GM19438 (cell line): Measurements from ENCODE around the gene DVL2.
A peak's percentile ranks its signal among the peaks of the same experiment; 100 is the strongest.

Experiments used
- ATAC-seq: cut with Tn5 transposase; IDR thresholded peaks from one replicate; pipeline ENCODE4 v1.9.1; 2021; ENCODE audit warnings: low read depth; ENCODE audit not compliant: unreplicated experiment

The DVL2 gene

DNA sequence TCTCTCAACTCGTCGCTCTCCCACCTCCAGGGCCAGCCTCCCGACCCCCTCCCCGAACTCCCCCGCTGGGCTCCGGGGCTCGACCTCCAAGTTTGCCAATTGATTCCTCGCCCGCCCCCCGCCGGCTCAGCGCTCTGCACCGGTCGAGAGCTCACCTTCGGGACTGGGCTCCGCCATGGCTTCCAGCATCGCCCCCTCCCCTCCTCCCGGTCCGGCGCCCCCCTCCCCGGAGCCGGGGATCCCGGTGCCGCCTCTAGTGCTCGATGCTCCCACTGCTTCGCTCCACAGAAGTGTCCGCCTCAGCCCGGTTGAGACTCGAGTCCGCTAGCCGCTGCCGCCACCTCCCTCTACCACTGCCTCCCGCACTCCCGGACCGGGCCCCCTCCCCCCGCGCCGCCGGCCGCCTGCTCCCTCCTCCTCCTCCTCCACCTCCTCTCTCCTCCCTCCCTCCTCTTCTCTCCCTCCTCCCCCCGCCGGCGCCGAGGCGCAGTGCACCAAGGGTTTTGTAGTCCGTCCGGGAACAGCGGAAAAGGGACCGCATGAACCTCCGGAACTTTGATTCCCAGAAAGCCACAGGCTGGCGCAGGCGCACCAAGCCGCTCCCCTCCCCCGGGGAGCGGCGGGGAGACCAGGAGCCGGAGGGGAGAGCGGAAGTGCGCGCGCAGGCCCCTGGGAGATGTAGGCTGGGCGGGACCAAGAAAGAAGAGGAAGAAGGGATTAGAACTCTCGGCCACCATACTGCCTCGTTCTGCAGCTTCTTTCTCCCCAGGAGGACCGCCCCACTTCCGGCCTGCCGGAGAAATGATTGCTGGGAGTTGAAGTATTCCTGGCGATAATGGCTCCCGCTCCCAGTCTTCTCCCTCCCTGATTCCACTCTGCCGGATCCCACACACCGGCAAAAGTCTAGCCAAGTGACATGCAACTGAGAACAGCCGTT lies 5.0 kb upstream of the DVL2 start, which contains the start of gene PHF23:
Gene PHF23, minus strand, starts transcription at position 367 of the 937 bp plus-strand sequence. Its CDS starts 178 bp downstream, at position 189.
- peak; percentile 45 for ATAC-seq

- ATAC-seq = no peak
These were observed 4.2 kb upstream of the DVL2 start for GRCh38 chr17:7238420-7239090.

DNA sequence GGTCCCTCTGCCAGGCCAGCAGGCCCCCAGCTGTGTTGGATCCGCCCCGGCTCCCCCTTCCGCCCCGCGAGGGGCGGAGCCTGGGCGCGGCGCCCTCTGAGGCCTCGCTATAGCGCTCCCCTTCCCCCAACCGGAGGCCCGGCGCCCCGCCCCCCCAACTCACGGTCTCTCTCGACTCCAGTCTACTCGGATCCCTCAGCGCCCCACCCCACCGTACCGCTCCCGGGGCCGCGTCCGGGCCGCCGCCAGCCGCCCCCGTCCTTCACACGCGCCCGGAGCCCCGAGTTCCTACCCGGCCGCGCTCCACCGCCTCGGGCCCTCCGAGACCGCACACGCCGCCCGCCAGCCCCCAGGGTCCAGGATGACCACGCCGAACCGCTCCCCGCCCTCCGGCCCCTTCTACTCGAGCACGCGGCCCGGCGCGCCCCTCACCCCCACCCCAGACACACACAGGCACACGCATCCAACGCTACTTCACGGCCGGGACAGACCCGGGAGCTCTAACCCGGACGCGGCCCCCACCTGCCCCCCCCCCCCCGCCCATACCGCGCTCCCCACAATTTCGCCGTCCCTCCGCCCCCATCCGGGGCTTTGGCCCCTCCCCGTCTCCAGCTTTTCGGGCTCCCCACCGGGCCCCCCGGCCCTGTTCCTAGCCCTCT lies 3.6 kb upstream of the DVL2 start:
- ATAC-seq = no peak

- no peak for ATAC-seq
These were observed 3.0 kb upstream of the DVL2 start for GRCh38 chr17:7237266-7237760.

- ATAC-seq = no peak
These were observed 2.5 kb upstream of the DVL2 start for GRCh38 chr17:7236808-7237207.

DNA sequence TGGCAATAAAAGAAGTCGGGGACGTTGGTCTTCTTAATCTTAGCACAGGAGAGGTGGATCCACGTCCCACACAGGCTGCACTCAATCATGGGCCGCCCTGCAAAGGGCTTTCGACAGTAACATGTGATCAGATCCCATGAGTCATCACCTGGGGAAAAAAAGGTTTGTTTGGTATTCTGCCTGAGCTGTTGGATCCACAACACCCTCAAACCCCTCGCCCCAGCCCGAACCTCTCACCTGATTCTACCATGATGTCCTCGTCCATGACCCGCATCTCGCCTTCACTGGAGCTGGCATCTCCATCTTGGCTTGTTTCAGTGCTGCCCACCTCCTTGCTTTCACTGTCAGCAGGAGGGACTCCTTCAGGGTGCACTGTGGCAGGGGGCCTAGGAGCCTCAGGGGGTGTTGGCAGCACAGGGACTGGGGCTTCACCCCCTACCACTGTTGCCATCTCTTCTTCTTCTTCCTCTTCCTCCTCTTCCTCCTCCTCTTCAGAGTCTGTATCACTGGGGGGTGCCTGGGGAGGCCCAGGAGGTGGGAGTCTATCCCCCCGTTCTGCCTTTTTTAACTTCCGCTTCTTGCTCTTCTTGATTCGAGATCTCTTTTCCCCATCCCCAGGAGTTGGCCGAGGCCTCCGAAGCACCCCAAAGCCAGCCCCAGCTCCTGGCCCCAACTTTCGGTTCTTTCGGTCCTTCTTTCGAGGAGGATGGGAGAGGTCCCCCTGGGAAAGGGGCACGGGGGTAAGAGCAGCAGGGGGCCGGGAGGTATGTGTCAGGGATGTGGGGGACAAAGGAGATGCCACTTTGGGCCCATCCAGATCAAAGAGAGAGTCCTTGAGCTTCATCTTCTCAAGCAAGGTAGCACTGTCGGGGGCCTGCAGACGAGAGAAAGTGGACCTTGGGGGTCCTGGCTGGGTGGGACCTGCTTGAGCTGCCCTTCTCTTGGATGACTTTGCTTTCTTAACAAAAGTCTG lies 1.7 kb upstream of the DVL2 start:
- ATAC-seq = no peak

- no peak for ATAC-seq
These were observed 625 bp downstream of the DVL2 start for GRCh38 chr17:7233701-7234082.

DNA sequence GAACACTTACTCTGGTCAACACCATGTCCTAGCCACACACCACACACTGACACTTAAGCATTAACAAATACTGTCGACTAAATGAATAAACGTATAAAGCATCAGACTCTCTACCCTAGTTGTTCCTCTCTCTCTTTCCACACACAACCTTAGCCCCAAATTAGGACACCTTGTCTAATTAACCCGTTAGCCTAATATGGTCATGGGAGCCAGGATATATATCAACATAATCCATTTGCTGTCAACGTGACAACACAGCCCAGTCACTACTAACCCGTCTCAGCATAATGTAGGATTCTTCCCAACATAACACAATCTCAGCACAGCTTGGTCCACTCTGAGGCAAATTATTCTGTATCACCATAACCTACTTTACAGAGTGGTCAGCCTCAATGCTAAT lies 2.2 kb downstream of the DVL2 start:
- no peak for ATAC-seq

DNA sequence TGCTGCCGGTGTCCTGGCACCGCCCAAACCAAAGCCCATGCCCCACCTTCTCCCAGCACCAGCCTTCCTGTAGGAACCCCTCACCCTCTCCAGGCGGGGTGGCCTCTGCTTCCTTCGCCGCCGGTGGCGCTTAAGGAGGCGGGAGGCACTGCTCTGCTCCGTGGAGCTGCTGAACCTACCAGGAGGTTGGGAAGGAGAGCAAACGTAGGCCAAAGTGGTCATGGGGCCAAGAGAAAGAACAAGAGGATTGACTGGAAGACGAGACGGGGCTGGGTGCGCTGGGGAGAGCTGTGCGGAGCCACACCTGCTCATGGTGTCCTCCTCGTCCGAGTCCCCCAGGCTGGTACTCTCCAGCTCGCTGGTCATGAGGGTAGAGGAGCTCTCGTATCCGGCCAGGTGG lies 4.8 kb downstream of the DVL2 start:
- ATAC-seq = no peak

GRCh38 chr17:7228920-7229319 lies 5.4 kb downstream of the DVL2 start:
- ATAC-seq = no peak

DNA sequence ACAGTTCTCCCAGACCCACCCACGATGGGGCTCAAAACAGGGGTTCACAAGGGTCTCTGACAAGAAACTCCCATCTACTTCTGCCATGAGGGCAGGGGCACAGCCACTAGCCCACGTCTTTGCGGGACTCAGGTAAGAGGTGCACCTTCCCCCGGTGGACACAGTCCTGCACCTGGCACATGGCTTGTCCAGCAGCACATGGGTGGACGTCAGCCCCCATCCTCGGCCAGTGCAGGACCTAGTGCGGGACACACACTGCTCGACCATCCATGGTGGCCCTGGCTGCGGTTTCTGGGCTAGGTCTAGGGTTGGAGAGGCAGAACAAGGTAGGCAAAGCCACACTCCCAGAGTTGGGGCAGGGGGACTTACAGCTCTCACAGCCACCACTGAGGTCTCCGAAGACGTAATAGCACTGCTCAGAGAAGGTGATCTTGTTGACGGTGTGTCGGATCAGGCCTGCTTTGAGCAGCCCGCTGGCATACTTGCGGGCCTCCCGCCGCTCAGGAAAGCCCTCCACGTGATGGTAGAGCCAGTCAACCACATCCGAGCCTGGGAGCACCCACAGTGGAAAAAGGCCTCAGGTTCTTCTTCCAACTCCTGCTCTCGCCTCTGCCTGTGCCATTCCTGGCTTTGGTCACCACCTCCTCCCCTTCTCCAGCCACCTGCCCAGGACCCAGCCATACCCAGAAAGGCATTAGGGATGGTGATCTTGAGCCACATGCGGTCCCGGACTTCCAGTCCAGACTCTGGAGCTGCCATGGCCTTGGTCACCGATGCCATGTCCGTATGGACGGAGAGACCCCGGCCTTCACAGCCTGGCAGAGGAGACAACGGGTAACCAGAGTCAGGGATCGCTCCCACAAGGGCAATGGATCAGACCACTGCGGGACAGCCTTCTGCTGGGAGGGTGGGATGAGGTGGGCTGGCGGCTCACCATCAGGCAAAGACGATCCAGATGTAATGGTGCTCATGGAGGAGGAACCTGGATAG lies 7.3 kb downstream of the DVL2 start:
- ATAC-seq = no peak

DNA sequence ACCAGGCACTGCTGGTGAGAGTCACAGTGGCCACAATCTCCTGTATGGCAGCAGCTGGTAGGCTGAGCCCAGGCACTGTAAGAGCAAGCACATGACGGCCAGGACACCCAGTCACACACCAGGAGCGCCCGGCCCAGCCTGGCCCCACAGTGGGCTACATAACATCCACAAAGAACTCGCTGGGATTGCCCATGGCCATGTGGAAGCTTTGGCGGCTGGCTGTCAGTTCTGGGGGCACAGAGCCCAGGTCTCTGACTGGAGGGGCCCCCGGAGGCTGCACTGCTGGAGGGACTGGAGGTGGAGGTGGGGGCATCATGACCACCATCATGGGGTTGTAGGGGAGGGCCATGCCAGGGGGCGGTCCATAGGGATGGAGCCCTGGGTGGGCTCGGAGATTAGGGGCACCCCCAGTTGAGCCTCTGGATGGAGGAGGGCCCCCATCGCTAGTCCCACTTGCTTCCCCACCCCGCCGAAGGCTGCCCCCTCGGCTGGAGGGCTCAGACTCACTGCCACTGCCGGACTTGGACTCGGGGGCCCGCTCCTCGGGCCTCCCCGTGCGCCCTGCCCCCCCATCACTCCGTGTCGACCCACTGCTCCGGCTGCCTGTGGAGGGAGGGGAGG lies 8.5 kb downstream of the DVL2 start:
- no peak for ATAC-seq

DNA sequence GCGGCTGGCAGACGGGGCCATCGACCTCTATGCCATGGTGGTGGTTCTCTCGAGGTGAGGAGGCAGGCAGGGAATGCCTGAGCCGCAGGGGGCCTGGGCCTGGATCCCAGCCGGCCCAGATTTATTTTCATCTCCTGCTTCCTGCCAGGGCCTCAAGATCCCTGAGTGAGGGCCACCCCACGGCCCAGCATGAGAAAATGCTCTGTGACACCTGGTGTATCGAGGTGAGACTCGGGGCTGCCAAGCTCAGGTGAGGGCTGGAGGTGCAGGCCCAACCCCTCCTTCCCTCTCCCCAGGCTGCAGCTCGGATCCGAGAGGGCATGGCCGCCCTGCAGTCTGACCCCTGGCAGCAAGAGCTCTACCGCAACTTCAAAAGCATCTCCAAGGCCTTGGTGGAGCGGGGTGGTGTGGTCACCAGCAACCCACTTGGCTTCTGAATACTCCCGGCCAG lies 9.6 kb downstream of the DVL2 start:
- no peak for ATAC-seq

- ATAC-seq = no peak
These were observed 10.2 kb downstream of the DVL2 start for GRCh38 chr17:7224110-7224509.

DNA sequence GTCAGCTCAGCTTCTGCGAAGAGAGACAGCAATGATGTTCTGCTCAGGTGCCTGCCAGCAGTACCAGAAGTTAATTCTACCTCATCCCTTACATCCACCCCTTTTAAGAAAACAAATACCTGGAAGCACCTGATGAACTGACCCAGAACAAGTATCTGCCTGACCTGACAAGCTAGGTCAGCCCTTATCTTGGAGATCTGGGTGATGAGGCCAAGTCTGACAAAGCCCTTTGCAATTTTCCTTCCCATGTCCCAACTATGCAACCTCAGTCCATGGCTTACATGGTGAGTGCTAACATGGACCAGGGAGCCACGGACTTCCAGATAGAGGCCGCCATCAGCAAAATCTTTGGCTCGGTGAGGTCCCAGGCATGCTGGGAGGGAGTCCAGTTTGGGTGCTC lies 10.9 kb downstream of the DVL2 start:
- ATAC-seq = no peak

DNA sequence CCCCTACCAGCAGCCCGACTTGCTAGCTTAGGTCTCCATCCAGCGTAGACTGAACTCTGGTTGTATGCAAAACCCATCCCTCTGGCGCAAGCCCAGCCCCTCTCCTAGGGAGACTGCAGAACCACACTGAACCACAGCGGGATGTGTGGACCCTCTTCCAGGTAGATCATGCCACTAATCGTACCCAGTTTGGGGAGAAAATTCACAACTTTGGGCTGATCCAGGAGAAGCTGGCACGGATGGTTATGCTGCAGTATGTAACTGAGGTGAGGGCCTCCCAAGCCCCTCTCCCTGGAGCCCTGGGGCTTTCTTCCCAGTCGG lies 11.4 kb downstream of the DVL2 start:
- no peak for ATAC-seq

- ATAC-seq = no peak
These were observed 12.0 kb downstream of the DVL2 start for GRCh38 chr17:7222093-7222971.
